HepG2 (cell line): Measurements from ENCODE around the gene TUBG2. TPM values are rescaled to one million over a fixed set of nuclear protein-coding genes. Genes with fewer than 3 reads are reported as not detected.

Experiments
- ADNP ChIP-seq: sonication (generic); formaldehyde crosslinking; IDR thresholded peaks from 2 replicates; pipeline ENCODE4 v1.4.0; 2020; ENCODE audit warnings: missing genetic modification reagents
- CBFB ChIP-seq: sonication (generic); formaldehyde crosslinking; IDR thresholded peaks from 2 replicates; pipeline ENCODE4 v1.4.0; 2020; ENCODE audit warnings: missing genetic modification reagents
- CENPT ChIP-seq: sonication (generic); formaldehyde crosslinking; IDR thresholded peaks from 2 replicates; pipeline ENCODE4 v1.8.0; 2022; ENCODE audit warnings: low read depth, mild to moderate bottlenecking, moderate library complexity, missing genetic modification reagents
- CHCHD3 ChIP-seq: sonication (generic); formaldehyde crosslinking; IDR thresholded peaks from 2 replicates; pipeline ENCODE4 v1.8.0; 2022; ENCODE audit warnings: mild to moderate bottlenecking, missing genetic modification reagents, moderate library complexity
- FOXJ3 ChIP-seq: sonication (generic); formaldehyde crosslinking; IDR thresholded peaks from 2 replicates; pipeline ENCODE4 v1.4.0; 2020; ENCODE audit warnings: missing genetic modification reagents, mild to moderate bottlenecking, borderline replicate concordance
- GABPB1 ChIP-seq: IDR thresholded peaks from 2 replicates; pipeline ENCODE4 v1.6.1; 2016; ENCODE audit warnings: mild to moderate bottlenecking, missing genetic modification reagents, moderate library complexity, missing compliant biosample characterization
- HMGA1 ChIP-seq: sonication (generic); formaldehyde crosslinking; conservative IDR thresholded peaks from 2 replicates; pipeline ENCODE4 v1.4.0; 2020; ENCODE audit warnings: missing genetic modification reagents
- NONO ChIP-seq, 2 experiments: fragments of 450-650 bp in 1 of 2; sonication (generic) in 1 of 2; formaldehyde crosslinking in 1 of 2; IDR thresholded peaks in 1 of 2; conservative IDR thresholded peaks in 1 of 2; 2 replicates each; pipeline versions ENCODE4 v1.6.1 to v1.8.0; 2017 to 2022; ENCODE audit warnings: mild to moderate bottlenecking in 1 of 2, missing genetic modification reagents in 1 of 2, moderate library complexity in 1 of 2
- PCBP1 ChIP-seq: fragments of 200-400 bp; formaldehyde crosslinking; IDR thresholded peaks from 2 replicates; pipeline ENCODE4 v1.6.1; 2017; ENCODE audit warnings: mild to moderate bottlenecking, low read depth, low read length, borderline replicate concordance
- POGK ChIP-seq: sonication (generic); formaldehyde crosslinking; conservative IDR thresholded peaks from 2 replicates; pipeline ENCODE4 v1.8.0; 2022; ENCODE audit warnings: mild to moderate bottlenecking, moderate library complexity, missing genetic modification reagents
- POGZ ChIP-seq: sonication (generic); formaldehyde crosslinking; IDR thresholded peaks from 2 replicates; pipeline ENCODE4 v1.4.0; 2020; ENCODE audit warnings: mild to moderate bottlenecking, missing genetic modification reagents
- PPARG ChIP-seq: conservative IDR thresholded peaks from 2 replicates; pipeline ENCODE4 v1.6.1; 2016; ENCODE audit warnings: missing biosample characterization, missing genetic modification reagents
- REPIN1 ChIP-seq: sonication (generic); formaldehyde crosslinking; IDR thresholded peaks from 2 replicates; pipeline ENCODE4 v1.8.0; 2022; ENCODE audit warnings: missing genetic modification reagents, low read depth, mild to moderate bottlenecking, borderline replicate concordance
- SALL2 ChIP-seq: sonication (generic); formaldehyde crosslinking; IDR thresholded peaks from 2 replicates; pipeline ENCODE4 v1.8.1; 2023; ENCODE audit warnings: mild to moderate bottlenecking, missing genetic modification reagents, inconsistent platforms
- SAP130 ChIP-seq: IDR thresholded peaks from 2 replicates; pipeline ENCODE4 v1.6.1; 2016; ENCODE audit warnings: low read depth
- SMAD3 ChIP-seq: sonication (generic); formaldehyde crosslinking; IDR thresholded peaks from 2 replicates; pipeline ENCODE4 v1.4.0; 2020; ENCODE audit warnings: missing genetic modification reagents
- ZBTB46 ChIP-seq: sonication (generic); formaldehyde crosslinking; IDR thresholded peaks from 2 replicates; pipeline ENCODE4 v1.4.0; 2020; ENCODE audit warnings: mild to moderate bottlenecking, missing genetic modification reagents, borderline replicate concordance
- ZMYM3 ChIP-seq: sonication (generic); formaldehyde crosslinking; IDR thresholded peaks from 2 replicates; pipeline ENCODE4 v1.5.1; 2020; ENCODE audit warnings: mild to moderate bottlenecking, missing genetic modification reagents
- ZNF33B ChIP-seq: sonication (generic); formaldehyde crosslinking; IDR thresholded peaks from 2 replicates; pipeline ENCODE4 v1.5.1; 2020; ENCODE audit warnings: mild to moderate bottlenecking, missing genetic modification reagents
- ZNF724P ChIP-seq: sonication (generic); formaldehyde crosslinking; IDR thresholded peaks from 2 replicates; pipeline ENCODE4 v1.8.0; 2022; ENCODE audit warnings: missing genetic modification reagents, borderline replicate concordance
- ZZZ3 ChIP-seq: sonication (generic); formaldehyde crosslinking; IDR thresholded peaks from 2 replicates; pipeline ENCODE4 v1.4.0; 2020; ENCODE audit warnings: missing genetic modification reagents, mild to moderate bottlenecking, borderline replicate concordance
- polyA plus RNA-seq, 8 experiments: library from polyadenylated mRNA; depleted of rRNA in 3 of 8; stranded (reverse) in 7 of 8; unstranded in 1 of 8; fragments of >200 nt; fragmentation: Illumina TruSeq in 4 of 8; extraction: Trizol in 4 of 8; gene quantifications; 2 replicates each; pipeline versions ENCODE4 v1.2.1 to v1.2.3, GENCODE V29; 2011 to 2016; ENCODE audit warnings: low read depth in 4 of 8, missing spikeins in 1 of 8, mixed read lengths in 1 of 8; ENCODE audit not compliant: insufficient read depth in 1 of 8
- total RNA-seq, 5 experiments: library from RNA; depleted of rRNA; stranded (reverse); fragments of >200 nt; fragmentation: Illumina TruSeq; extraction: Trizol; gene quantifications; 2 replicates each; pipeline ENCODE4 v1.2.3, GENCODE V29; 2016; ENCODE audit warnings: low read depth in 1 of 5
- TF ChIP-seq, protein P1 (sequence below): sonication (generic); formaldehyde crosslinking; IDR thresholded peaks from 2 replicates; pipeline ENCODE4 v1.4.0; 2020; ENCODE audit warnings: missing genetic modification reagents; ENCODE audit errors: not compliant biosample characterization
- TF ChIP-seq, protein P2 (sequence below): sonication (generic); formaldehyde crosslinking; IDR thresholded peaks from 2 replicates; pipeline ENCODE4 v1.9.0; 2022; ENCODE audit warnings: missing genetic modification reagents, mild to moderate bottlenecking, borderline replicate concordance

The TUBG2 gene
- total and polyA plus RNA-seq, 2 of the 13 experiments (the other 11 are each of a cell fraction or from before 2014, with no cell fraction given): 16.0 to 42.3 TPM

DNA sequence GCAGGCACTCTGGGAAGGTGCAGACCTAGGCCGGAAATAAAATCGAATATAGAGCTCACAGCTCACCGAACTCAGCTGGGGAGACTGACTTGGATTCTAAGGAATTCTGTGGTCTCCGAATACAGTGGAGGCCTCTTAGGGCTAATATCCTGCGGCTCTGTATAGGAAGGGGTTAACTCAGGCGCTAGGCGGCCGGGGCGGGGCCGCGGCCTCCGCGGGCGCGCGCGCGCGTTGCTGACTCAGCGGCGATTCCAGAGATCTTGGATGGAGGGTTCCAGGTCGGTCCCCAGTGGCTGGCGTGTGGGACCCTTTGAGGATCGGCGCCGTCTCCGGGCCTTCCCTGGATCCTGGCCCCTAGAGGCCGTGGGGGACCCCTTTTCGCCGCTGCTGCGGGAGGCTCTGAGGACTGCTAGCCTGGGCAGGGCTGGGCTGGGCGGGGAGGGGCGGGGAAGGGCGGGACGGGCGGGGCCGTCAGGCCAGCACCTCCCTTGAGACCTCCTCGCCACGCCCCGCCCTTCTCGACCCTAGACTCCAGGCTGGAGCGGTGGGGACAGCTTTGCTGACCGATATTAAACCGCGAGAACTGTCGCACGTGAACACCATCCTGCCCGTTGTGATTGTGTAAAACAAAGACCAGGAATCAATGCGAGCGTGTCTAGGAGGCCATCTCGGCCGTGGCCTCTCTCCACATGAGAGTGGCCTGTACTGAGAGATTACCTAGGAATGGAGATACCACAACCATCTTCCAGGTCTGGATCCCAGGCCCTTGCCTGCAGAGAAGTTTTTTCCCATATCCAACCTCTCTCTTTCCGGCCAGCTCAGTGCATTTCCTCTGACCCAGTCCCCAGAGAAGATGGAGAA, 19.1 kb downstream of the TUBG2 start (continued):
- TF ChIP-seq SALL2 (CRISPR knock-in tag) (peak; percentile 90; the same call in 1 of the 2 replicates), FOXJ3 (CRISPR knock-in tag) (no peak; the same call in 1 of the 2 replicates), POGK (peak; percentile 53; the same call in 1 of the 2 replicates), GABPB1 (peak; percentile 60), CBFB (no peak; the same call in none of the 2 replicates), ZMYM3 (CRISPR knock-in tag) (0 out of 2 replicates have a peak, but pooled peaks have one; percentile 31), CENPT (CRISPR knock-in tag) (no peak), ZZZ3 (CRISPR knock-in tag) (no peak), ZNF33B (CRISPR knock-in tag) (no peak), SMAD3 (peak; percentile 89; the same call in 1 of the 2 replicates), ZBTB46 (CRISPR knock-in tag) (no peak), ADNP (no peak), CHCHD3 (no peak), REPIN1 (CRISPR knock-in tag) (peak; percentile 5; the same call in 1 of the 2 replicates), HMGA1 (CRISPR knock-in tag) (no peak), POGZ (CRISPR knock-in tag) (no peak), SAP130 (CRISPR knock-in tag) (peak; percentile 94), PCBP1 (no peak), PPARG (CRISPR knock-in tag) (peak; percentile 27; the same call in 1 of the 2 replicates), NONO (IDR thresholded peaks at IDR 0.05) (no peak), NONO (CRISPR knock-in tag; conservative IDR thresholded peaks at IDR 0.05) (no peak), ZNF724P (CRISPR knock-in tag) (0 out of 2 replicates have a peak, but pooled peaks have one; percentile 5)
- TF ChIP-seq, protein P1, sequence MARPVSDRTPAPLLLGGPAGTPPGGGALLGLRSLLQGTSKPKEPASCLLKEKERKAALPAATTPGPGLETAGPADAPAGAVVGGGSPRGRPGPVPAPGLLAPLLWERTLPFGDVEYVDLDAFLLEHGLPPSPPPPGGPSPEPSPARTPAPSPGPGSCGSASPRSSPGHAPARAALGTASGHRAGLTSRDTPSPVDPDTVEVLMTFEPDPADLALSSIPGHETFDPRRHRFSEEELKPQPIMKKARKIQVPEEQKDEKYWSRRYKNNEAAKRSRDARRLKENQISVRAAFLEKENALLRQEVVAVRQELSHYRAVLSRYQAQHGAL (CRISPR knock-in tag): no peak
- TF ChIP-seq, protein P2, sequence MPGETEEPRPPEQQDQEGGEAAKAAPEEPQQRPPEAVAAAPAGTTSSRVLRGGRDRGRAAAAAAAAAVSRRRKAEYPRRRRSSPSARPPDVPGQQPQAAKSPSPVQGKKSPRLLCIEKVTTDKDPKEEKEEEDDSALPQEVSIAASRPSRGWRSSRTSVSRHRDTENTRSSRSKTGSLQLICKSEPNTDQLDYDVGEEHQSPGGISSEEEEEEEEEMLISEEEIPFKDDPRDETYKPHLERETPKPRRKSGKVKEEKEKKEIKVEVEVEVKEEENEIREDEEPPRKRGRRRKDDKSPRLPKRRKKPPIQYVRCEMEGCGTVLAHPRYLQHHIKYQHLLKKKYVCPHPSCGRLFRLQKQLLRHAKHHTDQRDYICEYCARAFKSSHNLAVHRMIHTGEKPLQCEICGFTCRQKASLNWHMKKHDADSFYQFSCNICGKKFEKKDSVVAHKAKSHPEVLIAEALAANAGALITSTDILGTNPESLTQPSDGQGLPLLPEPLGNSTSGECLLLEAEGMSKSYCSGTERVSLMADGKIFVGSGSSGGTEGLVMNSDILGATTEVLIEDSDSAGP (CRISPR knock-in tag): peak; percentile 53
